ENCODE measurements around the gene SLC9A9. TPM values are rescaled to one million over a fixed set of nuclear protein-coding genes. Genes with fewer than 3 reads are reported as not detected.

SLC9A9 gene
- polyA plus RNA-seq, 1 of the 3 experiments (the other 2 are of a cell fraction) = 0.05 TPM

GRCh38 chr3:143529018-143529478, 319.2 kb downstream of the SLC9A9 start:
- H3K9me2 ChIP-seq = no peaks in the 10 kb centered on the region
- H3K36me3 ChIP-seq (replicated peaks in 1 of 2; ENCODE audit: control insufficient read depth in 1 of 2, insufficient read depth in 2 of 2, low read length in 1 of 2) = no peaks in the 10 kb centered on the region
- no peak overlapping the region for H3K9ac ChIP-seq
- POLR2A ChIA-PET = no interaction called here
- no peak for DNase-seq
- H3K27me3 ChIP-seq (ENCODE audit: insufficient read depth) = peaks cover 15% of the 10 kb centered on the region; the same call in 1 of the 2 replicates
- TF ChIP-seq, protein P1, sequence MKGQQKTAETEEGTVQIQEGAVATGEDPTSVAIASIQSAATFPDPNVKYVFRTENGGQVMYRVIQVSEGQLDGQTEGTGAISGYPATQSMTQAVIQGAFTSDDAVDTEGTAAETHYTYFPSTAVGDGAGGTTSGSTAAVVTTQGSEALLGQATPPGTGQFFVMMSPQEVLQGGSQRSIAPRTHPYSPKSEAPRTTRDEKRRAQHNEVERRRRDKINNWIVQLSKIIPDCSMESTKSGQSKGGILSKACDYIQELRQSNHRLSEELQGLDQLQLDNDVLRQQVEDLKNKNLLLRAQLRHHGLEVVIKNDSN (IDR thresholded peaks at IDR 0.05; ENCODE audit: borderline replicate concordance, low read depth) = no peak
- TF ChIP-seq EP300 (IDR thresholded peaks at IDR 0.05; ENCODE audit: borderline replicate concordance in 1 of 2, low read depth in 1 of 2, low read length in 1 of 2) (no peak), GABPA (IDR thresholded peaks at IDR 0.05; ENCODE audit: low read depth) (no peak), SIN3A (IDR thresholded peaks at IDR 0.05; ENCODE audit: borderline replicate concordance, low read depth, low read length) (no peak), TEAD4 (IDR thresholded peaks at IDR 0.05; ENCODE audit: borderline replicate concordance, insufficient read depth) (no peak), CHD2 (IDR thresholded peaks at IDR 0.05; ENCODE audit: low read length, partially characterized antibody) (no peak), FOSL2 (IDR thresholded peaks at IDR 0.05; ENCODE audit: borderline replicate concordance, low read depth) (no peak), TAF1 (IDR thresholded peaks at IDR 0.05; ENCODE audit: borderline replicate concordance, low read depth, low read length) (no peak), RFX5 (IDR thresholded peaks at IDR 0.05; ENCODE audit: low read length) (no peak), MXI1 (IDR thresholded peaks at IDR 0.05; ENCODE audit: low read depth, low read length) (no peak), MEF2A (IDR thresholded peaks at IDR 0.05; ENCODE audit: borderline replicate concordance, low read depth) (no peak), NRF1 (IDR thresholded peaks at IDR 0.05; ENCODE audit: low read depth, low read length) (no peak), SMC3 (IDR thresholded peaks at IDR 0.05; ENCODE audit: low read depth, low read length) (no peak), ZBTB33 (IDR thresholded peaks at IDR 0.05; ENCODE audit: borderline replicate concordance, low read depth) (no peak)
- TF ChIP-seq, protein P2, sequence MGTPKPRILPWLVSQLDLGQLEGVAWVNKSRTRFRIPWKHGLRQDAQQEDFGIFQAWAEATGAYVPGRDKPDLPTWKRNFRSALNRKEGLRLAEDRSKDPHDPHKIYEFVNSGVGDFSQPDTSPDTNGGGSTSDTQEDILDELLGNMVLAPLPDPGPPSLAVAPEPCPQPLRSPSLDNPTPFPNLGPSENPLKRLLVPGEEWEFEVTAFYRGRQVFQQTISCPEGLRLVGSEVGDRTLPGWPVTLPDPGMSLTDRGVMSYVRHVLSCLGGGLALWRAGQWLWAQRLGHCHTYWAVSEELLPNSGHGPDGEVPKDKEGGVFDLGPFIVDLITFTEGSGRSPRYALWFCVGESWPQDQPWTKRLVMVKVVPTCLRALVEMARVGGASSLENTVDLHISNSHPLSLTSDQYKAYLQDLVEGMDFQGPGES (IDR thresholded peaks at IDR 0.05; ENCODE audit: low read depth, low read length) = no peak
- TF ChIP-seq, protein P3, sequence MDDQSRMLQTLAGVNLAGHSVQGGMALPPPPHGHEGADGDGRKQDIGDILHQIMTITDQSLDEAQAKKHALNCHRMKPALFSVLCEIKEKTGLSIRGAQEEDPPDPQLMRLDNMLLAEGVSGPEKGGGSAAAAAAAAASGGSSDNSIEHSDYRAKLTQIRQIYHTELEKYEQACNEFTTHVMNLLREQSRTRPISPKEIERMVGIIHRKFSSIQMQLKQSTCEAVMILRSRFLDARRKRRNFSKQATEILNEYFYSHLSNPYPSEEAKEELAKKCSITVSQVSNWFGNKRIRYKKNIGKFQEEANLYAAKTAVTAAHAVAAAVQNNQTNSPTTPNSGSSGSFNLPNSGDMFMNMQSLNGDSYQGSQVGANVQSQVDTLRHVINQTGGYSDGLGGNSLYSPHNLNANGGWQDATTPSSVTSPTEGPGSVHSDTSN (IDR thresholded peaks at IDR 0.05) = no peak
- no peaks in the 10 kb centered on the region for H4K20me1 ChIP-seq (ENCODE audit: insufficient read depth)
- no peak overlapping the region for H2AFZ ChIP-seq (ENCODE audit: low read depth)
- no peaks in the 10 kb centered on the region for H3K79me2 ChIP-seq (ENCODE audit: insufficient read depth)
- WGBS (ENCODE audit: low lambda C conversion rate) = 11% methylated on average over 5 of the region's 5 CpGs
- H3K4me3 ChIP-seq (ENCODE audit: low read depth in 2 of 2, low read length in 1 of 2) = no peak overlapping the region
- H3K4me1 ChIP-seq (ENCODE audit: control insufficient read depth in 1 of 2, insufficient read depth in 2 of 2, low read depth in 1 of 2, low read length in 1 of 2) = no peaks in the 10 kb centered on the region
- CTCF ChIA-PET = no interaction called here
- H3K27ac ChIP-seq (ENCODE audit: low read depth in 2 of 2, low read length in 1 of 2) = no peak overlapping the region
- H3K9me3 ChIP-seq = no peaks in the 10 kb centered on the region
- no peak overlapping the region for H3K4me2 ChIP-seq
- no peaks in the 10 kb centered on the region for H3F3A ChIP-seq (replicated peaks; ENCODE audit: insufficient read depth)

Measured in SK-N-SH (cell line).